B cell (primary cell): ENCODE data around the gene CHTOP. TPM values are rescaled to one million over a fixed set of nuclear protein-coding genes. Genes with fewer than 3 reads are reported as not detected.
"Not testable (repeated sequence)": the region's sequence is repeated elsewhere in the genome, so short reads cannot be mapped to it uniquely, and the experiment has no call there.

Source experiments
- ATAC-seq: fragments of 200-7000 bp; cut with Tn5 transposase; one replicate; pipeline ENCODE4 v1.10.0; 2021; ENCODE audit warnings: low read depth, mild to moderate bottlenecking, moderate number of reproducible peaks, moderate library complexity
- CTCF ChIA-PET: fragments of 350-600 bp; sonication (Branson Sonifier 250); formaldehyde crosslinking; loops from one replicate; lab custom pipeline; 2021; ENCODE audit warnings: antibody characterized with exemption, inconsistent platforms; lab: Charles Lee
- POLR2A ChIA-PET: fragments of 350-600 bp; sonication (Branson Sonifier 250); formaldehyde crosslinking; loops from one replicate; lab custom pipeline; 2021; ENCODE audit warnings: antibody characterized with exemption; lab: Charles Lee
- DNase-seq: peaks from one replicate; pipeline ENCODE4 v3.0.0; 2013
- H2AFZ ChIP-seq: 2 replicates; pipeline ENCODE4 v1.6.1; 2012; ENCODE audit warnings: mild to moderate bottlenecking, low read depth, low read length; ENCODE audit not compliant: insufficient read depth, poor library complexity, severe bottlenecking
- H3K27ac ChIP-seq, 2 donors: 1 replicate in 1 of 2; 2 replicates in 1 of 2; pipeline ENCODE4 v1.5.1; 2012 to 2013; ENCODE audit warnings: low read length in 2 of 2, mild to moderate bottlenecking in 2 of 2, moderate library complexity in 1 of 2
- H3K27me3 ChIP-seq, 4 experiments: fragments of 200-600 bp in 1 of 4; sonication (generic) in 1 of 4; replicated peaks in 1 of 4; 1 replicate in 2 of 4; 2 replicates in 2 of 4; pipeline versions ENCODE4 v1.6.1 to v1.7.0; 2013 to 2016; ENCODE audit warnings: low read length in 3 of 4, mild to moderate bottlenecking in 2 of 4, mixed read lengths in 1 of 4, moderate library complexity in 1 of 4; ENCODE audit not compliant: insufficient read depth in 4 of 4, control insufficient read depth in 3 of 4; ENCODE audit errors: control extremely low read depth in 1 of 4
- H3K36me3 ChIP-seq, 2 experiments: replicated peaks in 1 of 2; 1 replicate in 1 of 2; 2 replicates in 1 of 2; pipeline versions ENCODE4 v1.6.1 to v1.7.1; 2013; ENCODE audit warnings: low read length in 1 of 2; ENCODE audit not compliant: insufficient read depth in 2 of 2, control insufficient read depth in 1 of 2; ENCODE audit errors: control extremely low read depth in 1 of 2, extremely low read depth in 1 of 2
- H3K4me1 ChIP-seq, 2 donors: fragments of 200-600 bp in 1 of 2; sonication (generic) in 1 of 2; 1 replicate in 1 of 2; 2 replicates in 1 of 2; pipeline versions ENCODE4 v1.5.1 to v1.6.1; 2013 to 2017; ENCODE audit warnings: low read length in 2 of 2; ENCODE audit not compliant: control insufficient read depth in 2 of 2, insufficient read depth in 2 of 2
- H3K4me2 ChIP-seq: replicated peaks from 2 replicates; pipeline ENCODE3; 2012; ENCODE audit warnings: mild to moderate bottlenecking, low read depth, low read length; ENCODE audit not compliant: poor library complexity, severe bottlenecking
- H3K4me3 ChIP-seq, 5 experiments: fragments of 200-600 bp in 1 of 5; sonication (generic) in 1 of 5; 1 replicate in 3 of 5; 2 replicates in 2 of 5; pipeline versions ENCODE4 v1.5.1 to v1.7.0; 2011 to 2016; ENCODE audit warnings: low read length in 4 of 5, mild to moderate bottlenecking in 4 of 5, low read depth in 2 of 5, control low read depth in 1 of 5, moderate library complexity in 1 of 5; ENCODE audit not compliant: insufficient read depth in 1 of 5; ENCODE audit errors: control extremely low read depth in 1 of 5, extremely low read depth in 1 of 5
- H3K79me2 ChIP-seq: fragments of 200-600 bp; sonication (generic); one replicate; pipeline ENCODE4 v1.6.0; 2016; ENCODE audit warnings: low read length; ENCODE audit not compliant: control insufficient read depth, insufficient read depth
- H3K9ac ChIP-seq: fragments of 200-600 bp; sonication (generic); 2 replicates; pipeline ENCODE4 v1.6.1; 2017; ENCODE audit warnings: mild to moderate bottlenecking, low read length, moderate library complexity
- H3K9me3 ChIP-seq, 3 donors: one replicate each; pipeline versions ENCODE4 v1.6.1 to v1.7.1; 2013; ENCODE audit warnings: low read length in 2 of 3; ENCODE audit not compliant: control insufficient read depth in 2 of 3, insufficient read depth in 1 of 3; ENCODE audit errors: control extremely low read depth in 1 of 3
- H4K20me1 ChIP-seq: 2 replicates; pipeline ENCODE4 v1.6.0; 2012; ENCODE audit warnings: mild to moderate bottlenecking, low read length; ENCODE audit not compliant: insufficient read depth, control insufficient read depth, poor library complexity, severe bottlenecking
- H3K27ac Mint-ChIP-seq: one replicate; pipeline ENCODE4 v1.8.0; 2021; ENCODE audit warnings: mixed read lengths
- H3K27me3 Mint-ChIP-seq: one replicate; pipeline ENCODE4 v1.8.0; 2021; ENCODE audit warnings: mixed read lengths
- H3K4me1 Mint-ChIP-seq: one replicate; pipeline ENCODE4 v1.8.0; 2021; ENCODE audit warnings: mixed read lengths
- H3K4me3 Mint-ChIP-seq: one replicate; pipeline ENCODE4 v1.8.0; 2021; ENCODE audit warnings: mixed read lengths
- H3K9me3 Mint-ChIP-seq: one replicate; pipeline ENCODE4 v1.8.0; 2022; ENCODE audit warnings: mixed read lengths; ENCODE audit not compliant: insufficient read depth
- EZH2 ChIP-seq: IDR thresholded peaks from 2 replicates; pipeline ENCODE4 v1.6.1; 2012; ENCODE audit warnings: borderline replicate concordance, low read depth, mild to moderate bottlenecking, moderate library complexity, low read length; ENCODE audit not compliant: insufficient read depth, poor library complexity, severe bottlenecking
- WGBS: methylation state at CpG from one replicate; pipeline ENCODE4 v1.1.5; 2013; ENCODE audit warnings: missing lambda C conversion rate; ENCODE audit not compliant: insufficient coverage; 5-methylcytosine and 5-hydroxymethylcytosine counted together
- intact Hi-C: fragments of 100-400 bp; cut with micrococcal nuclease; formaldehyde crosslinking; loops from one replicate; pipeline ENCODE4 v1.10.0; 2022
- polyA plus RNA-seq: library from polyadenylated mRNA; depleted of rRNA; stranded (reverse); fragments of >200 nt; gene quantifications from 2 replicates; pipeline ENCODE4 v1.2.3, GENCODE V29; 2012
- total RNA-seq, 2 donors: library from RNA; stranded (reverse); fragments of 120-200 nt in 1 of 2; gene quantifications; 1 replicate in 1 of 2; 2 replicates in 1 of 2; pipeline versions ENCODE4 v1.2.3 to v1.2.4, GENCODE V29; 2013 to 2022
- TF ChIP-seq, protein P1 (sequence below): fragments of 200-600 bp; IDR thresholded peaks from one replicate; pipeline ENCODE4 v1.8.0; 2022; ENCODE audit warnings: antibody characterized with exemption, mild to moderate bottlenecking

Gene CHTOP
- total and polyA plus RNA-seq, 2 donors (not counting 1 experiment from before 2014, with no cell fraction given): 87.0 to 156 TPM

DNA sequence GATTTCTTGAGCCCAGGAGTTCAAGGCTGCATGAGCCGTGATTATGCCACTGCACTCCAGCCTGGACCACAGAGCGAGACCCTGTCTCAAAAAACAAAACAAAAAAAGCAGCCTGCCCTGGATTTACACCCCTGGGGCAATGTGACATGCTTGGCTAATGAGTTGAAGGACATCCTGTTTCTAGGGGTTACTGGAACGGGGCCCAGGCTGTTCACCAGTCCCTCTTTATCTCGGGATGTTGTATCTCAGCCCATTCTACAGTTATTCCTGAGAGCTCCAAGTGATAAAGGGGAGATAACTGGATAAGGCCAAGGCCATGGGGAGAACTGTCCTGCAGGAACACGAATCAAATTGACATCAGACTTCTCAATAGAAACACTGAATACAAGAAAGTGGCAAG, 46.6 kb upstream of the CHTOP start:
- Mint-ChIP-seq H3K9me3 (no peaks in the 10 kb centered on the region), H3K27ac (no peak overlapping the region), H3K27me3 (peaks cover 10% of the 10 kb centered on the region), H3K4me3 (no peak overlapping the region), H3K4me1 (no peaks in the 10 kb centered on the region)
- H3K9ac ChIP-seq: no peak overlapping the region
- no peak overlapping the region for H3K27ac ChIP-seq
- H3K9me3 ChIP-seq: no peaks in the 10 kb centered on the region
- ChIA-PET POLR2A (no interaction called here), CTCF (interaction anchor here (1.0 to 2.8 kb wide), 3 partner anchors 11 to 17 kb away, joined by 3 to 14 read pairs (median 5); no protein-coding TSS in a partner anchor)
- H3K27me3 ChIP-seq: no peaks in the 10 kb centered on the region
- DNase-seq: no peak
- no peaks in the 10 kb centered on the region for H3K36me3 ChIP-seq
- H3K4me3 ChIP-seq: no peak overlapping the region
- ATAC-seq: no peak
- intact Hi-C loops: no loop called here
- H3K4me2 ChIP-seq: no peak overlapping the region
- no peak for TF ChIP-seq EZH2
- TF ChIP-seq, protein P1, sequence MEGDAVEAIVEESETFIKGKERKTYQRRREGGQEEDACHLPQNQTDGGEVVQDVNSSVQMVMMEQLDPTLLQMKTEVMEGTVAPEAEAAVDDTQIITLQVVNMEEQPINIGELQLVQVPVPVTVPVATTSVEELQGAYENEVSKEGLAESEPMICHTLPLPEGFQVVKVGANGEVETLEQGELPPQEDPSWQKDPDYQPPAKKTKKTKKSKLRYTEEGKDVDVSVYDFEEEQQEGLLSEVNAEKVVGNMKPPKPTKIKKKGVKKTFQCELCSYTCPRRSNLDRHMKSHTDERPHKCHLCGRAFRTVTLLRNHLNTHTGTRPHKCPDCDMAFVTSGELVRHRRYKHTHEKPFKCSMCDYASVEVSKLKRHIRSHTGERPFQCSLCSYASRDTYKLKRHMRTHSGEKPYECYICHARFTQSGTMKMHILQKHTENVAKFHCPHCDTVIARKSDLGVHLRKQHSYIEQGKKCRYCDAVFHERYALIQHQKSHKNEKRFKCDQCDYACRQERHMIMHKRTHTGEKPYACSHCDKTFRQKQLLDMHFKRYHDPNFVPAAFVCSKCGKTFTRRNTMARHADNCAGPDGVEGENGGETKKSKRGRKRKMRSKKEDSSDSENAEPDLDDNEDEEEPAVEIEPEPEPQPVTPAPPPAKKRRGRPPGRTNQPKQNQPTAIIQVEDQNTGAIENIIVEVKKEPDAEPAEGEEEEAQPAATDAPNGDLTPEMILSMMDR: no peak
- H4K20me1 ChIP-seq: no peaks in the 10 kb centered on the region
- no peak overlapping the region for H2AFZ ChIP-seq
- H3K4me1 ChIP-seq: no peaks in the 10 kb centered on the region
- H3K79me2 ChIP-seq: no peaks in the 10 kb centered on the region
- 73% methylated on average over 3 of the region's 5 CpGs for WGBS

DNA sequence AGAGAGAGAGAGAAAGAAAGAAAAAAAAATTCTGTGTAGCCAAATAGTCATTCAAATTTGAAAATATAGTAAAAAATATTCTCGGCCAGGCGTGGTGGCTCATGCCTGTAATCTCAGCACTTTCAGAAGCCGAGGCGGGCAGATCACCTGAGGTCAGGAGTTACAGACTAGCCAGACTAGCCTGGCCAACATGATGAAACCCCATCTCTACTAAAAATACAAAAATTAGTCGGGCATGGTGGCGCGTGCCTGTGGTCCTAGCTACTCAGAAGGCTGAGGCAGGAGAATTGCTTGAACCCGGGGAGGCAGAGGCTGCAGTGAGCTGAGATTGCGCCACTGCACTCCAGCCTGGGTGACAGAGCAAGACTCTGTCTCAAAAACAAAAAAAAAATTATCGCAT, 45.8 kb upstream of the CHTOP start:
- H3K79me2 ChIP-seq, H4K20me1 ChIP-seq, intact Hi-C loops, H3K27me3 ChIP-seq, H3K36me3 ChIP-seq, H3K4me3 Mint-ChIP-seq, H3K27ac ChIP-seq, H2AFZ ChIP-seq, H3K4me1 ChIP-seq, H3K4me3 ChIP-seq, ATAC-seq, H3K9ac ChIP-seq, H3K27ac Mint-ChIP-seq, DNase-seq, H3K9me3 Mint-ChIP-seq, H3K4me1 Mint-ChIP-seq, H3K9me3 ChIP-seq, H3K4me2 ChIP-seq: not testable (repeated sequence)
- ChIA-PET CTCF (interaction anchor here (0.9 to 1.4 kb wide), 2 partner anchors 11 to 18 kb away, joined by 5 read pairs; no protein-coding TSS in a partner anchor), POLR2A (interaction anchor here (0.7 kb wide), 1 partner anchor 62 kb away, joined by 5 read pairs; no protein-coding TSS in a partner anchor)
- peaks cover 10% of the 10 kb centered on the region for H3K27me3 Mint-ChIP-seq
- 97% methylated on average over 7 of the region's 10 CpGs for WGBS
